ENCODE results near the gene C10orf67.

GRCh38 chr10:23283680-23284079 lies 60.9 kb downstream of the C10orf67 start:
- no peak for TF ChIP-seq EZH2 (IDR thresholded peaks at IDR 0.05; ENCODE audit: borderline replicate concordance, low read depth, low read length, poor library complexity, severe bottlenecking)
- TF ChIP-seq CTCF (conservative IDR thresholded peaks at IDR 0.05; ENCODE audit: low read depth, low read length): no peak

All from A673 (cell line).